Measurements from ENCODE around the gene IQCF6. TPM values are rescaled to one million over a fixed set of nuclear protein-coding genes. Genes with fewer than 3 reads are reported as not detected.

The IQCF6 gene
- total RNA-seq, 4 donors from 2014 or later = not detected

GRCh38 chr3:51729042-51729633 is 49.9 kb downstream of the IQCF6 start:
- intact Hi-C loops (cut with DNase I) = no loop called here
- no peaks in the 10 kb centered on the region for H3K36me3 ChIP-seq

More at GRCh38 chr3:51729042-51729633, 49.9 kb downstream of the IQCF6 start:
- H3K4me1 ChIP-seq = no peaks in the 10 kb centered on the region
- no peak for DNase-seq (ENCODE audit: extremely low spot score)
- H3K27me3 ChIP-seq = no peaks in the 10 kb centered on the region
- no peak overlapping the region for H3K27ac ChIP-seq (replicated peaks in 1 of 4)
- H3K4me3 ChIP-seq = no peak overlapping the region
- H3K9me3 ChIP-seq = peaks cover 0 to 9% (median 4%) of the 10 kb centered on the region in 4 donors
- TF ChIP-seq EP300 (IDR thresholded peaks at IDR 0.05) = no peak
- TF ChIP-seq POLR2A (IDR thresholded peaks at IDR 0.05; ENCODE audit: low read depth) = no peak
- TF ChIP-seq CTCF (IDR thresholded peaks at IDR 0.05) = no peak
- TF ChIP-seq POLR2AphosphoS5 (IDR thresholded peaks at IDR 0.05) = no peak

Other genes with a start within 250 kb of the IQCF6 start
- gene RAD54L2, start 240.5 kb downstream of the IQCF6 start, total RNA-seq = 10 to 100 TPM; 18.2 to 25.3 (median 23.8) TPM
- gene TEX264, start 108.0 kb downstream of the IQCF6 start, total RNA-seq = 10 to 100 TPM; 48.0 to 73.8 (median 65.4) TPM
- gene GRM2, start 72.2 kb downstream of the IQCF6 start, total RNA-seq = under 1 TPM in 3 of 4 donors, not detected in 1; 0.11 to 0.83 (median 0.52) TPM
- not detected for gene IQCF2, start 82.4 kb upstream of the IQCF6 start, total RNA-seq
- not detected for gene IQCF5, start 96.4 kb upstream of the IQCF6 start, total RNA-seq
- gene IQCF1, start 124.1 kb upstream of the IQCF6 start, total RNA-seq = not detected
- gene RRP9, start 162.7 kb upstream of the IQCF6 start, total RNA-seq = 10 to 100 TPM in 3 of 4 donors, 1 to 10 TPM in 1; 9.6 to 20.7 (median 15.5) TPM
- gene PARP3, start 163.1 kb upstream of the IQCF6 start, total RNA-seq = 10 to 100 TPM; 22.9 to 37.9 (median 30.1) TPM
- under 1 TPM; 0.11 to 0.42 (median 0.18) TPM for gene GPR62, start 176.1 kb upstream of the IQCF6 start, total RNA-seq
- gene PCBP4, start 188.2 kb upstream of the IQCF6 start, total RNA-seq = 100 to 1,000 TPM in 2 of 4 donors, 10 to 100 TPM in 2; 54.4 to 378 (median 139) TPM
- gene ABHD14B, start 194.8 kb upstream of the IQCF6 start, total RNA-seq = 10 to 100 TPM; 41.8 to 49.5 (median 46.9) TPM
- gene ABHD14A, start 195.8 kb upstream of the IQCF6 start, total RNA-seq = 10 to 100 TPM in 3 of 4 donors, 1 to 10 TPM in 1; 10.0 to 22.3 (median 15.8) TPM
- 10 to 100 TPM in 3 of 4 donors, 1 to 10 TPM in 1; 10.0 to 19.2 (median 15.8) TPM for gene ACY1, start 204.3 kb upstream of the IQCF6 start, total RNA-seq
- 1,000 to 10,000 TPM in 3 of 4 donors, 100 to 1,000 TPM in 1; 786 to 1,908 (median 1,382) TPM for gene RPL29, start 216.7 kb upstream of the IQCF6 start, total RNA-seq